ENCODE results near the gene KATNAL1. TPM values are rescaled to one million over a fixed set of nuclear protein-coding genes. Genes with fewer than 3 reads are reported as not detected.

Gene KATNAL1
- total and polyA plus RNA-seq, 4 donors: 17.4 to 45.9 (median 26.7) TPM

DNA sequence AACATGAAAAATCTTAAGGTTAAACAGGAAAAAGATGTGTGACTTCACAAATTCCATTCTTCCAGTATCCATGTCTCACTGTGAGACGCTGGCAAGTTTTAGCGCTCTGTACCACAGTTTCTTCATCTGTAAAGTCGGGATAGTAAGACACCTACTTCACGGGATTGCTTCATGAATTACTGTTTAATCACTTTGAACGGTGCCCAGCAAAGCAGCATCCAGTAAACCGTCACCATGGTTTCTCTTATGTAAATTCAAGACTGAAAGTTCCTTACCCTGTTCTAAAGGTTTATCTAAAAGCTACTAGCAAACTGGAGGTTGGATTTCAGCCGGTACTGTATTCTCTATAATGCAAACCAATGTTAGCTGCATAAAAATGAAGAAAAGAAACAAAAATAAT is 53.5 kb downstream of the KATNAL1 start:
- Histone ChIP-seq H3K27ac (ENCODE audit: low read depth, low read length) (no peak overlapping the region), H3K4me3 (ENCODE audit: low read depth, low read length) (no peak overlapping the region), H3K27me3 (ENCODE audit: control insufficient read depth, insufficient read depth, low read length) (no peaks in the 10 kb centered on the region), H3K9me3 (ENCODE audit: control insufficient read depth, insufficient read depth, low read length) (peaks cover 5% of the 10 kb centered on the region), H3K4me1 (ENCODE audit: control insufficient read depth, insufficient read depth, low read length) (peaks cover 6% of the 10 kb centered on the region), H3K36me3 (ENCODE audit: control insufficient read depth, insufficient read depth, low read length) (no peaks in the 10 kb centered on the region)
- 61% methylated on average over 4 of the region's 7 CpGs for WGBS (ENCODE audit: insufficient coverage)
- DNase-seq (ENCODE audit: low read depth in 4 of 6, low spot score in 6 of 6): no peak

DNA sequence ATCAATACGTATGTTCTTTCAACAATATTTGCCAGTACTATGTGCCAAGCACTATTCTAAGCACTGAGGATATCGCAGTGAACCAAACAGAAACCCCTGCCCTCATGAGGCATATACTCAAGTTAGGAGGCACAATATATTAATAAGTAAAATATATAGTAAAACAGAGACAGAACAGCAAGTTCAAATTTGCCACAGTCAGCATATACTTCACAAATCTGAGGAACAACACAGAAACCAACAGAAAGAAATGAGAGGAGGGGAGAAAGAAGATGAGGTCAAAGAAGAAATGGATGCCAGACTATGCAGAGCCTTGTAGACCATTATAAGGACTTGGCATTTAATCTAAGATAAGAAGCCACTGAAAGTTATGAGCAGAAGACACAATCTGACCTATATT is 59.9 kb downstream of the KATNAL1 start:
- no peak for DNase-seq (ENCODE audit: low read depth in 4 of 6, low spot score in 6 of 6)
- peaks cover 5% of the 10 kb centered on the region for H3K9me3 ChIP-seq (ENCODE audit: control insufficient read depth, insufficient read depth, low read length)
- no CpG with 5 or more reads among the region's 2 CpGs for WGBS (ENCODE audit: insufficient coverage)
- H3K27me3 ChIP-seq (ENCODE audit: control insufficient read depth, insufficient read depth, low read length): no peaks in the 10 kb centered on the region
- no peaks in the 10 kb centered on the region for H3K36me3 ChIP-seq (ENCODE audit: control insufficient read depth, insufficient read depth, low read length)
- no peak overlapping the region for H3K4me3 ChIP-seq (ENCODE audit: low read depth, low read length)
- H3K4me1 ChIP-seq (ENCODE audit: control insufficient read depth, insufficient read depth, low read length): no peaks in the 10 kb centered on the region
- H3K27ac ChIP-seq (ENCODE audit: low read depth, low read length): no peak overlapping the region

GRCh38 chr13:30241532-30241931 is 65.8 kb downstream of the KATNAL1 start:
- Histone ChIP-seq H3K9me3 (ENCODE audit: control insufficient read depth, insufficient read depth, low read length) (no peaks in the 10 kb centered on the region), H3K4me1 (ENCODE audit: control insufficient read depth, insufficient read depth, low read length) (no peaks in the 10 kb centered on the region), H3K27ac (ENCODE audit: low read depth, low read length) (no peak overlapping the region), H3K27me3 (ENCODE audit: control insufficient read depth, insufficient read depth, low read length) (no peaks in the 10 kb centered on the region), H3K4me3 (ENCODE audit: low read depth, low read length) (no peak overlapping the region), H3K36me3 (ENCODE audit: control insufficient read depth, insufficient read depth, low read length) (no peaks in the 10 kb centered on the region)
- WGBS (ENCODE audit: insufficient coverage): no CpG with 5 or more reads among the region's 2 CpGs
- DNase-seq (ENCODE audit: low read depth in 4 of 6, low spot score in 6 of 6): no peak

DNA sequence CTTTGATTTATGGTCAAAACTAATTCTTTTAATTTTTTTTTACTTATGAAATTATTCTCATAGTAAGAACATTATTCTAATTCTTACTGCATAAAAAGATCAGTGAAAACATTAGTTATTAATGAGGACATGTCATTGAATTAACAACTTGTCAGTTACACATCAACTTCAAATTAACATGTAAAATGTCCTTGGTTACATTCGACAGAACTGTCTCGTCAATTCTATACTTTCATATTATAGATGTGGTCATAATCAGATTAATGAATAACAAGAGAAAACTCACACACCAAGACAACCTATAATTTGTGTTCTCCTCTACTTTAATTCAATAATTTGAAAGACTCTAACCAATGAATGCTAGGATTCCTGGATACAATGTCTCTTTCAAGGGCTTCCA is 66.7 kb downstream of the KATNAL1 start:
- Histone ChIP-seq H3K36me3 (ENCODE audit: control insufficient read depth, insufficient read depth, low read length) (no peaks in the 10 kb centered on the region), H3K27me3 (ENCODE audit: control insufficient read depth, insufficient read depth, low read length) (no peaks in the 10 kb centered on the region), H3K9me3 (ENCODE audit: control insufficient read depth, insufficient read depth, low read length) (no peaks in the 10 kb centered on the region), H3K27ac (ENCODE audit: low read depth, low read length) (no peak overlapping the region), H3K4me3 (ENCODE audit: low read depth, low read length) (no peak overlapping the region), H3K4me1 (ENCODE audit: control insufficient read depth, insufficient read depth, low read length) (no peaks in the 10 kb centered on the region)
- no CpG with 5 or more reads among the region's 2 CpGs for WGBS (ENCODE audit: insufficient coverage)
- no peak for DNase-seq (ENCODE audit: low read depth in 4 of 6, low spot score in 6 of 6)

- peak in 1 of 6 donors; percentile 6 for DNase-seq (ENCODE audit: low read depth in 4 of 6, low spot score in 6 of 6)
- H3K27ac ChIP-seq (ENCODE audit: low read depth, low read length): no peak overlapping the region
- no peak overlapping the region for H3K4me3 ChIP-seq (ENCODE audit: low read depth, low read length)
- 93% methylated on average over 1 of the region's 1 CpG for WGBS (ENCODE audit: insufficient coverage)
- H3K9me3 ChIP-seq (ENCODE audit: control insufficient read depth, insufficient read depth, low read length): no peaks in the 10 kb centered on the region
- no peaks in the 10 kb centered on the region for H3K4me1 ChIP-seq (ENCODE audit: control insufficient read depth, insufficient read depth, low read length)
- no peaks in the 10 kb centered on the region for H3K36me3 ChIP-seq (ENCODE audit: control insufficient read depth, insufficient read depth, low read length)
- H3K27me3 ChIP-seq (ENCODE audit: control insufficient read depth, insufficient read depth, low read length): no peaks in the 10 kb centered on the region
Measured at GRCh38 chr13:30235216-30235615, 72.1 kb downstream of the KATNAL1 start.

- no peak overlapping the region for H3K4me3 ChIP-seq (ENCODE audit: low read depth, low read length)
- H3K27ac ChIP-seq (ENCODE audit: low read depth, low read length): no peak overlapping the region
- no peaks in the 10 kb centered on the region for H3K27me3 ChIP-seq (ENCODE audit: control insufficient read depth, insufficient read depth, low read length)
- no CpG with 5 or more reads among the region's 2 CpGs for WGBS (ENCODE audit: insufficient coverage)
- H3K9me3 ChIP-seq (ENCODE audit: control insufficient read depth, insufficient read depth, low read length): no peaks in the 10 kb centered on the region
- peak in 1 of 6 donors; percentile 11 for DNase-seq (ENCODE audit: low read depth in 4 of 6, low spot score in 6 of 6)
- no peaks in the 10 kb centered on the region for H3K36me3 ChIP-seq (ENCODE audit: control insufficient read depth, insufficient read depth, low read length)
- H3K4me1 ChIP-seq (ENCODE audit: control insufficient read depth, insufficient read depth, low read length): no peaks in the 10 kb centered on the region
Measured at GRCh38 chr13:30234619-30235162, 72.7 kb downstream of the KATNAL1 start.

- no peak overlapping the region for H3K27ac ChIP-seq (ENCODE audit: low read depth, low read length)
- H3K4me1 ChIP-seq (ENCODE audit: control insufficient read depth, insufficient read depth, low read length): no peaks in the 10 kb centered on the region
- no peak for DNase-seq (ENCODE audit: low read depth in 4 of 6, low spot score in 6 of 6)
- H3K27me3 ChIP-seq (ENCODE audit: control insufficient read depth, insufficient read depth, low read length): no peaks in the 10 kb centered on the region
- H3K4me3 ChIP-seq (ENCODE audit: low read depth, low read length): no peak overlapping the region
- H3K36me3 ChIP-seq (ENCODE audit: control insufficient read depth, insufficient read depth, low read length): peaks cover 19% of the 10 kb centered on the region
- peaks cover 6% of the 10 kb centered on the region for H3K9me3 ChIP-seq (ENCODE audit: control insufficient read depth, insufficient read depth, low read length)
Measured at GRCh38 chr13:30224732-30225131, 82.6 kb downstream of the KATNAL1 start.

DNA sequence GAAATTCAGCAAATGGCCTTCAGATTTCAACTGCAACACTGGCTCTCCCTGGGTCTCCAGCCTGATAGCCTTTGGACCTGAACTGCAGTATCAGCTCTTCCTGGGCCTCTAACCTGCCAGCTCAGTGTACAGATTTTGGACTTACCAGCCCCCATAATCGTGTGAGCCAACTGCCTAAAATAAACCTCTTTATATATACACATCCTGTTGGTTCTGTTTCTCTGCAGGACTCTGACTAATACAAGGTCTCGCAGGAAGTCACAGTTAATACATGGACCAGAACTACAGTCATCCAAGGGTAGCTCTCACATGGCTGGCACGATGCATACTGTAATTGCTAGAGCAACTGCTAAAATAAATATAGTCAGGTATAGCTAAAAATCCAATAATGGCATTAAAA is 85.1 kb downstream of the KATNAL1 start:
- H3K4me3 ChIP-seq (ENCODE audit: low read depth, low read length): no peak overlapping the region
- peaks cover 6% of the 10 kb centered on the region for H3K9me3 ChIP-seq (ENCODE audit: control insufficient read depth, insufficient read depth, low read length)
- DNase-seq (ENCODE audit: low read depth in 4 of 6, low spot score in 6 of 6): no peak
- H3K27ac ChIP-seq (ENCODE audit: low read depth, low read length): no peak overlapping the region
- no peaks in the 10 kb centered on the region for H3K27me3 ChIP-seq (ENCODE audit: control insufficient read depth, insufficient read depth, low read length)
- WGBS (ENCODE audit: insufficient coverage): 100% methylated on average over 2 of the region's 3 CpGs
- peaks cover 9% of the 10 kb centered on the region for H3K36me3 ChIP-seq (ENCODE audit: control insufficient read depth, insufficient read depth, low read length)
- H3K4me1 ChIP-seq (ENCODE audit: control insufficient read depth, insufficient read depth, low read length): no peaks in the 10 kb centered on the region

DNA sequence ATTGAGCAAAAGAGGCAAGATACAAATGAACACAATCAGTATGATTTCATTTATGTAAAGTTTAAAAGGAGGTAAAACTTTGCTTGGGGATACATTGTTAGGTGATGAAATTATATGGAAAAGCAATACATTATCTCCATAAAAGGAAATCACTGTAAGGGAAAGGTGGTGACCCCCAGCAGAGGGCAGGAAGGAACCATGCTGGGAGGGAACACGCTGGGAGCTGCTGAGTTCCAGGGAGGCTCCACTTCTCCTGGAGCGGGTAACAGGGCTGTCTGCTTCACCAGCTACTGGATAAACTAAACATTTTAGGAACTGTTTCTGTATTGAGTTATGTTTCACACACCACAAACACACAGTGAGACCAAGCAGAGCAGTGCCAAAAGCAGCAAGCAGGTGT is 91.2 kb downstream of the KATNAL1 start:
- Histone ChIP-seq H3K4me1 (ENCODE audit: control insufficient read depth, insufficient read depth, low read length) (no peaks in the 10 kb centered on the region), H3K9me3 (ENCODE audit: control insufficient read depth, insufficient read depth, low read length) (no peaks in the 10 kb centered on the region), H3K4me3 (ENCODE audit: low read depth, low read length) (no peak overlapping the region), H3K27ac (ENCODE audit: low read depth, low read length) (no peak overlapping the region), H3K27me3 (ENCODE audit: control insufficient read depth, insufficient read depth, low read length) (no peaks in the 10 kb centered on the region), H3K36me3 (ENCODE audit: control insufficient read depth, insufficient read depth, low read length) (peaks cover 16% of the 10 kb centered on the region)
- no CpG with 5 or more reads among the region's 2 CpGs for WGBS (ENCODE audit: insufficient coverage)
- DNase-seq (ENCODE audit: low read depth in 4 of 6, low spot score in 6 of 6): no peak

DNA sequence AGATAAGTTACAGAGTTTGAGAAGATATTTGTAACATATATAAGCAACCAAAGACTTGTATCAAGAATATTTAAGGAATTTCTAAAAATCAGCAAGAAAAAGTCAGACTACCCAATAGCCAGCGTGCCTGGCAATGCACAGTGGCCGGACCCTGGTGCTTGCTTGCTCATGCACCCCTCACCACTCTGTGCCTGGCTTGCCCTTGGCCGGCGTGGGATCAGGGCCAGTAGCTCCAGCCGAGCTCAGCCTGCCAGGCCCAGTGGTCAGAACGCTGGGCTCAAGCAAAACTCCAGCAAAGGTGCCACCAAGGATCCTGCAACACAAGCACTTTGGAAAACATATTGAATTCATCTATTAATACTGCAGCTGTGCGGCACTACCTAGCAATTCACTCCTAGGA is 95.1 kb downstream of the KATNAL1 start:
- 98% methylated on average over 6 of the region's 7 CpGs for WGBS (ENCODE audit: insufficient coverage)
- Histone ChIP-seq H3K27me3 (ENCODE audit: control insufficient read depth, insufficient read depth, low read length) (no peaks in the 10 kb centered on the region), H3K27ac (ENCODE audit: low read depth, low read length) (no peak overlapping the region), H3K4me1 (ENCODE audit: control insufficient read depth, insufficient read depth, low read length) (no peaks in the 10 kb centered on the region), H3K9me3 (ENCODE audit: control insufficient read depth, insufficient read depth, low read length) (no peaks in the 10 kb centered on the region), H3K4me3 (ENCODE audit: low read depth, low read length) (no peak overlapping the region), H3K36me3 (ENCODE audit: control insufficient read depth, insufficient read depth, low read length) (peaks cover 12% of the 10 kb centered on the region)
- DNase-seq (ENCODE audit: low read depth in 4 of 6, low spot score in 6 of 6): no peak
